ENCODE results near the gene SULF2.

The SULF2 gene

GRCh38 chr20:47667531-47668312 is 117.6 kb downstream of the SULF2 start:
- DNase-seq: no peak

- no peak for DNase-seq
Observed at GRCh38 chr20:47667086-47667485, 118.2 kb downstream of the SULF2 start.

- DNase-seq: no peak
Observed at GRCh38 chr20:47666304-47666703, 119.0 kb downstream of the SULF2 start.

- DNase-seq: no peak
Observed at GRCh38 chr20:47665221-47665991, 119.9 kb downstream of the SULF2 start.

- DNase-seq: no peak
Observed at GRCh38 chr20:47664744-47665143, 120.5 kb downstream of the SULF2 start.

GRCh38 chr20:47664068-47664437 is 121.2 kb downstream of the SULF2 start:
- no peak for DNase-seq

- DNase-seq: peak; percentile 79 to 83
Observed at GRCh38 chr20:47663354-47664067, 121.8 kb downstream of the SULF2 start.

GRCh38 chr20:47662483-47663353 is 122.6 kb downstream of the SULF2 start:
- DNase-seq: peak; percentile 16 to 51

GRCh38 chr20:47661714-47662113 is 123.6 kb downstream of the SULF2 start:
- no peak for DNase-seq

GRCh38 chr20:47660983-47661700 is 124.1 kb downstream of the SULF2 start:
- DNase-seq: no peak

- DNase-seq: no peak
Observed at GRCh38 chr20:47660602-47660905, 124.7 kb downstream of the SULF2 start.

- DNase-seq: no peak
Observed at GRCh38 chr20:47659904-47660601, 125.2 kb downstream of the SULF2 start.

- DNase-seq: no peak
Observed at GRCh38 chr20:47656318-47656717, 129.0 kb downstream of the SULF2 start.

GRCh38 chr20:47655635-47656034 is 129.6 kb downstream of the SULF2 start:
- DNase-seq: no peak

- DNase-seq: no peak
Observed at GRCh38 chr20:47654370-47654769, 130.9 kb downstream of the SULF2 start.

GRCh38 chr20:47653869-47654268 is 131.4 kb downstream of the SULF2 start:
- DNase-seq: no peak

GRCh38 chr20:47652794-47653193 is 132.5 kb downstream of the SULF2 start:
- no peak for DNase-seq

- DNase-seq: no peak
Observed at GRCh38 chr20:47652301-47652700, 133.0 kb downstream of the SULF2 start.

- no peak for DNase-seq
Observed at GRCh38 chr20:47648943-47649342, 136.3 kb downstream of the SULF2 start.

- no peak for DNase-seq
Observed at GRCh38 chr20:47647994-47648393, 137.3 kb downstream of the SULF2 start.

GRCh38 chr20:47645632-47646031 is 139.6 kb downstream of the SULF2 start:
- DNase-seq: no peak

GRCh38 chr20:47642624-47643023 is 142.7 kb downstream of the SULF2 start:
- DNase-seq: no peak

Data from NCI-H446 (cell line).